B cell (primary cell): ENCODE data around the gene MRPL54. TPM values are rescaled to one million over a fixed set of nuclear protein-coding genes. Genes with fewer than 3 reads are reported as not detected.

Experiments
- ATAC-seq: fragments of 200-7000 bp; cut with Tn5 transposase; one replicate; pipeline ENCODE4 v1.10.0; 2021; ENCODE audit warnings: low read depth, mild to moderate bottlenecking, moderate number of reproducible peaks, moderate library complexity
- CTCF ChIA-PET: fragments of 350-600 bp; sonication (Branson Sonifier 250); formaldehyde crosslinking; loops from one replicate; lab custom pipeline; 2021; ENCODE audit warnings: antibody characterized with exemption, inconsistent platforms; lab: Charles Lee
- POLR2A ChIA-PET: fragments of 350-600 bp; sonication (Branson Sonifier 250); formaldehyde crosslinking; loops from one replicate; lab custom pipeline; 2021; ENCODE audit warnings: antibody characterized with exemption; lab: Charles Lee
- DNase-seq: peaks from one replicate; pipeline ENCODE4 v3.0.0; 2013
- H2AFZ ChIP-seq: 2 replicates; pipeline ENCODE4 v1.6.1; 2012; ENCODE audit warnings: mild to moderate bottlenecking, low read depth, low read length; ENCODE audit not compliant: insufficient read depth, poor library complexity, severe bottlenecking
- H3K27ac ChIP-seq, 2 donors: 1 replicate in 1 of 2; 2 replicates in 1 of 2; pipeline ENCODE4 v1.5.1; 2012 to 2013; ENCODE audit warnings: low read length in 2 of 2, mild to moderate bottlenecking in 2 of 2, moderate library complexity in 1 of 2
- H3K27me3 ChIP-seq, 4 experiments: fragments of 200-600 bp in 1 of 4; sonication (generic) in 1 of 4; replicated peaks in 1 of 4; 1 replicate in 2 of 4; 2 replicates in 2 of 4; pipeline versions ENCODE4 v1.6.1 to v1.7.0; 2013 to 2016; ENCODE audit warnings: low read length in 3 of 4, mild to moderate bottlenecking in 2 of 4, mixed read lengths in 1 of 4, moderate library complexity in 1 of 4; ENCODE audit not compliant: insufficient read depth in 4 of 4, control insufficient read depth in 3 of 4; ENCODE audit errors: control extremely low read depth in 1 of 4
- H3K36me3 ChIP-seq, 2 experiments: replicated peaks in 1 of 2; 1 replicate in 1 of 2; 2 replicates in 1 of 2; pipeline versions ENCODE4 v1.6.1 to v1.7.1; 2013; ENCODE audit warnings: low read length in 1 of 2; ENCODE audit not compliant: insufficient read depth in 2 of 2, control insufficient read depth in 1 of 2; ENCODE audit errors: control extremely low read depth in 1 of 2, extremely low read depth in 1 of 2
- H3K4me1 ChIP-seq, 2 donors: fragments of 200-600 bp in 1 of 2; sonication (generic) in 1 of 2; 1 replicate in 1 of 2; 2 replicates in 1 of 2; pipeline versions ENCODE4 v1.5.1 to v1.6.1; 2013 to 2017; ENCODE audit warnings: low read length in 2 of 2; ENCODE audit not compliant: control insufficient read depth in 2 of 2, insufficient read depth in 2 of 2
- H3K4me2 ChIP-seq: replicated peaks from 2 replicates; pipeline ENCODE3; 2012; ENCODE audit warnings: mild to moderate bottlenecking, low read depth, low read length; ENCODE audit not compliant: poor library complexity, severe bottlenecking
- H3K4me3 ChIP-seq, 5 experiments: fragments of 200-600 bp in 1 of 5; sonication (generic) in 1 of 5; 1 replicate in 3 of 5; 2 replicates in 2 of 5; pipeline versions ENCODE4 v1.5.1 to v1.7.0; 2011 to 2016; ENCODE audit warnings: low read length in 4 of 5, mild to moderate bottlenecking in 4 of 5, low read depth in 2 of 5, control low read depth in 1 of 5, moderate library complexity in 1 of 5; ENCODE audit not compliant: insufficient read depth in 1 of 5; ENCODE audit errors: control extremely low read depth in 1 of 5, extremely low read depth in 1 of 5
- H3K79me2 ChIP-seq: fragments of 200-600 bp; sonication (generic); one replicate; pipeline ENCODE4 v1.6.0; 2016; ENCODE audit warnings: low read length; ENCODE audit not compliant: control insufficient read depth, insufficient read depth
- H3K9ac ChIP-seq: fragments of 200-600 bp; sonication (generic); 2 replicates; pipeline ENCODE4 v1.6.1; 2017; ENCODE audit warnings: mild to moderate bottlenecking, low read length, moderate library complexity
- H3K9me3 ChIP-seq, 3 donors: one replicate each; pipeline versions ENCODE4 v1.6.1 to v1.7.1; 2013; ENCODE audit warnings: low read length in 2 of 3; ENCODE audit not compliant: control insufficient read depth in 2 of 3, insufficient read depth in 1 of 3; ENCODE audit errors: control extremely low read depth in 1 of 3
- H4K20me1 ChIP-seq: 2 replicates; pipeline ENCODE4 v1.6.0; 2012; ENCODE audit warnings: mild to moderate bottlenecking, low read length; ENCODE audit not compliant: insufficient read depth, control insufficient read depth, poor library complexity, severe bottlenecking
- H3K27ac Mint-ChIP-seq: one replicate; pipeline ENCODE4 v1.8.0; 2021; ENCODE audit warnings: mixed read lengths
- H3K27me3 Mint-ChIP-seq: one replicate; pipeline ENCODE4 v1.8.0; 2021; ENCODE audit warnings: mixed read lengths
- H3K4me1 Mint-ChIP-seq: one replicate; pipeline ENCODE4 v1.8.0; 2021; ENCODE audit warnings: mixed read lengths
- H3K4me3 Mint-ChIP-seq: one replicate; pipeline ENCODE4 v1.8.0; 2021; ENCODE audit warnings: mixed read lengths
- H3K9me3 Mint-ChIP-seq: one replicate; pipeline ENCODE4 v1.8.0; 2022; ENCODE audit warnings: mixed read lengths; ENCODE audit not compliant: insufficient read depth
- EZH2 ChIP-seq: IDR thresholded peaks from 2 replicates; pipeline ENCODE4 v1.6.1; 2012; ENCODE audit warnings: borderline replicate concordance, low read depth, mild to moderate bottlenecking, moderate library complexity, low read length; ENCODE audit not compliant: insufficient read depth, poor library complexity, severe bottlenecking
- WGBS: methylation state at CpG from one replicate; pipeline ENCODE4 v1.1.5; 2013; ENCODE audit warnings: missing lambda C conversion rate; ENCODE audit not compliant: insufficient coverage; 5-methylcytosine and 5-hydroxymethylcytosine counted together
- intact Hi-C: fragments of 100-400 bp; cut with micrococcal nuclease; formaldehyde crosslinking; loops from one replicate; pipeline ENCODE4 v1.10.0; 2022
- polyA plus RNA-seq: library from polyadenylated mRNA; depleted of rRNA; stranded (reverse); fragments of >200 nt; gene quantifications from 2 replicates; pipeline ENCODE4 v1.2.3, GENCODE V29; 2012
- total RNA-seq, 2 donors: library from RNA; stranded (reverse); fragments of 120-200 nt in 1 of 2; gene quantifications; 1 replicate in 1 of 2; 2 replicates in 1 of 2; pipeline versions ENCODE4 v1.2.3 to v1.2.4, GENCODE V29; 2013 to 2022
- TF ChIP-seq, protein P1 (sequence below): fragments of 200-600 bp; IDR thresholded peaks from one replicate; pipeline ENCODE4 v1.8.0; 2022; ENCODE audit warnings: antibody characterized with exemption, mild to moderate bottlenecking

The MRPL54 gene
- total and polyA plus RNA-seq, 2 donors (not counting 1 experiment from before 2014, with no cell fraction given), result 54.3 to 75.1 TPM

DNA sequence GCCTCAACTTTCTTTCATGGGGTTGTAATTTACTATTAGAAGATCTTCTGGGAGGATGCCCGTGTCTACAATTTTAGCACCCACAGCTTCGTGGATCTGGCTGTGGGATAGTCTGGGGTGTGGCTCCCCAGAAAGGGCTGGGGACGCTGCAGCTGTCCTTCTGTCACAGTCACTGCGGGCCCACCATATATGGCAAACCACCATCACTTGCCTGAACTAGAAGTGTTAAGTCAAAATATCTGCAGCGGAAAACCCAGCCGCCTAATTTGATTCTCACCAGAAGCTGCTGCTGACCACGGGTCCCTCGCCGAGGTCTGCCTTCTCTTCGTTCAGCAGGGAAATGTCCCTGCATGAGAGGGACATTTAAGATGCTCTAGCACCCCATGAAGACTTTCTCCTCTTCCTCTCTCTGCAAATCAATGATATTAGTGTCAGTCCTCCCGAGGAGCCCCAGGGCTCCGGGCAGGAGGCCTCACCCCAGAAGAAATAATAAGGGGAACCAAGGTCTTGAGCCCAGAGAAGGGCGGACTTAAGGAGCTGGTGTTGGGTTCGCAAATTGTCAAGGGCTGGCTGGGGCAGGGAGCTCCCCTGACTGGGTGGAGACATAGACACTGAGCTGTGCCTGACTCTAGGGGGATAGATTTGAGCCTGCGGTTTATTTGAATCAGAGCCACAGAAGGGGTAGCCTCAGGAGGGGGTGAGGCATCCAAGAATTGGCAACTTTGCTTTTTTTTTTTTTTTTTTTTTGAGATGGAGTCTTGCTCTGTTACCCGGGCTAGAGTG lies 26.7 kb downstream of the MRPL54 start:
- POLR2A ChIA-PET, result no interaction called here
- WGBS, result 56% methylated on average over 11 of the region's 16 CpGs

DNA sequence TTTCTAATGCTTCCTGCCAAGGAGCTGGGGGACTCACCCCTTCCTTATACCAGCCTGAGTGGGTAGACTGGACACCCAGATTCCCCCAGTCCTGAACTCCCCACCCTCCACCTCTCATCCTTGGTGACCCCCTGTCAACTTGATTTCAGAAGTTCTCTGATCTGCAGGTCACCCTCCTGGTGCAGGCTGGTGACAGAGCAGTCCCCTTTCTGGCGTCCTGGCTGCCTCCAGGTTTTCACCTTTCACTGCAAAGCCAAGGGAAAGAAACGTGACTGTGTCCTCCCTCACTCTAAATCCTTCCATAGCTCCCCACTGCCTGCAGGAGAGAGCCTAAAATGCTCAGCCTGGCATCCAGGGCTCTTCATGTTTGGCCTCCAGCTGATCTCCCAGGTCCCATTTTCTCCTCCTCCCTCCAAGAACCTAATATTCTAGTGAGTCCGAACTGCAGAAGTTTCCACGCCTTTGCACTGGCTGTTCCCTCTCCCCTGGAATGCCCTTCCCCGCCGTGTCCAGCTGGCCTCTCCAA lies 27.8 kb downstream of the MRPL54 start:
- Histone ChIP-seq H2AFZ (no peak overlapping the region), H3K4me2 (no peak overlapping the region), H3K36me3 (no peaks in the 10 kb centered on the region), H3K4me3 (no peak overlapping the region), H3K4me1 (peaks cover 3 to 4% of the 10 kb centered on the region in 2 donors), H3K27me3 (peaks cover 0 to 3% (median 0%) of the 10 kb centered on the region in 4 experiments), H3K79me2 (no peaks in the 10 kb centered on the region), H3K9me3 (peaks cover 0 to 17% (median 6%) of the 10 kb centered on the region in 3 donors), H3K9ac (no peak overlapping the region), H3K27ac (no peak overlapping the region), H4K20me1 (no peaks in the 10 kb centered on the region)
- DNase-seq, result no peak
- ChIA-PET CTCF (interaction anchor here (0.7 to 1.5 kb wide), 3 partner anchors 28 to 1607 kb away, joined by 3 to 4 read pairs (median 3); no protein-coding TSS in a partner anchor), POLR2A (no interaction called here)
- intact Hi-C loops, result no loop called here
- TF ChIP-seq EZH2, result no peak
- TF ChIP-seq, protein P1, sequence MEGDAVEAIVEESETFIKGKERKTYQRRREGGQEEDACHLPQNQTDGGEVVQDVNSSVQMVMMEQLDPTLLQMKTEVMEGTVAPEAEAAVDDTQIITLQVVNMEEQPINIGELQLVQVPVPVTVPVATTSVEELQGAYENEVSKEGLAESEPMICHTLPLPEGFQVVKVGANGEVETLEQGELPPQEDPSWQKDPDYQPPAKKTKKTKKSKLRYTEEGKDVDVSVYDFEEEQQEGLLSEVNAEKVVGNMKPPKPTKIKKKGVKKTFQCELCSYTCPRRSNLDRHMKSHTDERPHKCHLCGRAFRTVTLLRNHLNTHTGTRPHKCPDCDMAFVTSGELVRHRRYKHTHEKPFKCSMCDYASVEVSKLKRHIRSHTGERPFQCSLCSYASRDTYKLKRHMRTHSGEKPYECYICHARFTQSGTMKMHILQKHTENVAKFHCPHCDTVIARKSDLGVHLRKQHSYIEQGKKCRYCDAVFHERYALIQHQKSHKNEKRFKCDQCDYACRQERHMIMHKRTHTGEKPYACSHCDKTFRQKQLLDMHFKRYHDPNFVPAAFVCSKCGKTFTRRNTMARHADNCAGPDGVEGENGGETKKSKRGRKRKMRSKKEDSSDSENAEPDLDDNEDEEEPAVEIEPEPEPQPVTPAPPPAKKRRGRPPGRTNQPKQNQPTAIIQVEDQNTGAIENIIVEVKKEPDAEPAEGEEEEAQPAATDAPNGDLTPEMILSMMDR, result no peak
- WGBS, result 86% methylated on average over 6 of the region's 6 CpGs
- Mint-ChIP-seq H3K9me3 (no peaks in the 10 kb centered on the region), H3K27ac (no peak overlapping the region), H3K4me3 (no peak overlapping the region), H3K27me3 (peaks cover 3% of the 10 kb centered on the region), H3K4me1 (peaks cover 11% of the 10 kb centered on the region)
- no peak for ATAC-seq

More for the DNA sequence above, 26.7 kb downstream of the MRPL54 start:
- Mint-ChIP-seq H3K9me3 (no peaks in the 10 kb centered on the region), H3K27ac (no peak overlapping the region), H3K4me3 (no peak overlapping the region), H3K27me3 (peaks cover 3% of the 10 kb centered on the region), H3K4me1 (peaks cover 17% of the 10 kb centered on the region)
- Histone ChIP-seq H3K27ac (no peak overlapping the region), H3K4me3 (no peak overlapping the region), H3K9ac (no peak overlapping the region), H3K79me2 (no peaks in the 10 kb centered on the region), H4K20me1 (no peaks in the 10 kb centered on the region), H3K36me3 (no peaks in the 10 kb centered on the region), H3K27me3 (peaks cover 0 to 4% (median 0%) of the 10 kb centered on the region in 4 experiments), H3K9me3 (peaks cover 0 to 17% (median 6%) of the 10 kb centered on the region in 3 donors), H3K4me1 (peaks cover 11 to 13% of the 10 kb centered on the region in 2 donors), H2AFZ (no peak overlapping the region), H3K4me2 (no peak overlapping the region)
- CTCF ChIA-PET, result interaction anchor here (0.7 to 1.5 kb wide), 2 partner anchors 33 to 1608 kb away, joined by 3 to 4 read pairs; no protein-coding TSS in a partner anchor
- DNase-seq (no peak), ATAC-seq (no peak)
- intact Hi-C loops, result no loop called here
- TF ChIP-seq, protein P1, result no peak
